HepG2 (cell line): ENCODE measurements around the gene ANO2. TPM values are rescaled to one million over a fixed set of nuclear protein-coding genes. Genes with fewer than 3 reads are reported as not detected.

ENCODE experiments used
- ATAC-seq: fragments of 200-7000 bp; cut with Tn5 transposase; 3 replicates; pipeline ENCODE4 v1.9.1; 2020; ENCODE audit warnings: mild to moderate bottlenecking, moderate library complexity
- BruUV-seq: library from RNA; stranded (reverse); fragments of 400-500 nt; replicated peaks from 2 replicates; lab custom pipeline; 2021; lab: Mats Ljungman, UMichigan
- CTCF ChIA-PET: fragments of 300-600 bp; formaldehyde crosslinking; extraction: SDS; loops from one replicate; lab custom pipeline; 2021; ENCODE audit warnings: low total read pairs, inconsistent platforms, low intra/inter-chr PET ratio; lab: Yijun Ruan, JAX
- POLR2A ChIA-PET: fragments of 350-600 bp; sonication (Branson Sonifier 250); formaldehyde crosslinking; loops from one replicate; lab custom pipeline; 2020; ENCODE audit warnings: antibody characterized with exemption, inconsistent platforms; lab: Yijun Ruan, JAX
- DNase-seq: peaks from one replicate; pipeline ENCODE4 v3.0.0-alpha.2; 2015; ENCODE audit warnings: low spot score
- FAIRE-seq: peaks from 3 replicates; lab custom pipeline; 2011; peaks lifted over from hg19 to GRCh38; lab: Jason Lieb, UNC
- H2AFZ ChIP-seq: one replicate; pipeline ENCODE4 v1.6.1; 2011; ENCODE audit warnings: low read length, inconsistent platforms
- H3K27ac ChIP-seq: fragments of 300-600 bp; 3 replicates; pipeline ENCODE4 v1.8.0; 2011; ENCODE audit warnings: mixed run types, mild to moderate bottlenecking, mixed read lengths, low read length, inconsistent platforms; ENCODE audit not compliant: insufficient read depth; ENCODE audit errors: extremely low read length
- H3K27me3 ChIP-seq, 2 experiments: fragments of 200-600 bp in 1 of 2; 2 replicates in 1 of 2; 3 replicates in 1 of 2; pipeline versions ENCODE4 v1.6.0 to v1.8.0; 2011; ENCODE audit warnings: low read length in 2 of 2, mild to moderate bottlenecking in 2 of 2, moderate library complexity in 2 of 2, inconsistent platforms in 1 of 2; ENCODE audit not compliant: insufficient read depth in 2 of 2, control insufficient read depth in 1 of 2
- H3K36me3 ChIP-seq, 2 experiments: fragments of 200-600 bp in 1 of 2; replicated peaks in 1 of 2; 2 replicates in 1 of 2; 3 replicates in 1 of 2; pipeline versions ENCODE4 v1.5.1 to v1.8.0; 2011; ENCODE audit warnings: low read length in 2 of 2, inconsistent platforms in 1 of 2; ENCODE audit not compliant: insufficient read depth in 2 of 2, control insufficient read depth in 1 of 2
- H3K4me1 ChIP-seq: 2 replicates; pipeline ENCODE4 v1.5.1; 2012; ENCODE audit warnings: low read length, inconsistent platforms; ENCODE audit not compliant: insufficient read depth
- H3K4me2 ChIP-seq: 2 replicates; pipeline ENCODE4 v1.6.0; 2011; ENCODE audit warnings: low read depth, low read length, inconsistent platforms
- H3K4me3 ChIP-seq, 3 experiments: fragments of 200-600 bp in 1 of 3; sonication (generic), shearing (Covaris generic) in 1 of 3; replicated peaks in 1 of 3; 2 replicates each; pipeline ENCODE4 v1.5.1; 2011 to 2016; ENCODE audit warnings: low read length in 3 of 3, inconsistent platforms in 2 of 3, low read depth in 2 of 3, mild to moderate bottlenecking in 2 of 3, control low read depth in 1 of 3, mixed read lengths in 1 of 3; ENCODE audit not compliant: insufficient read depth in 1 of 3
- H3K79me2 ChIP-seq: one replicate; pipeline ENCODE4 v1.6.1; 2011; ENCODE audit warnings: low read length, inconsistent platforms; ENCODE audit not compliant: insufficient read depth
- H3K9ac ChIP-seq: 2 replicates; pipeline ENCODE4 v1.6.0; 2011; ENCODE audit warnings: mild to moderate bottlenecking, low read depth, low read length, inconsistent platforms; ENCODE audit not compliant: insufficient read depth
- H3K9me3 ChIP-seq: 2 replicates; pipeline ENCODE4 v1.5.1; 2012; ENCODE audit warnings: mild to moderate bottlenecking, low read length
- H4K20me1 ChIP-seq: 2 replicates; pipeline ENCODE4 v1.6.0; 2011; ENCODE audit warnings: inconsistent platforms, mild to moderate bottlenecking, low read length, moderate library complexity; ENCODE audit not compliant: insufficient read depth
- ELF4 ChIP-seq: sonication (generic); formaldehyde crosslinking; IDR thresholded peaks from 2 replicates; pipeline ENCODE4 v1.5.0; 2020; ENCODE audit warnings: missing genetic modification reagents, mild to moderate bottlenecking, moderate library complexity, borderline replicate concordance
- GABPA ChIP-seq, 2 experiments: IDR thresholded peaks; 2 replicates each; pipeline ENCODE4 v1.6.1; 2011 to 2016; ENCODE audit warnings: low read depth in 2 of 2, low read length in 1 of 2, missing biosample characterization in 1 of 2, missing genetic modification characterization in 1 of 2
- MED8 ChIP-seq: sonication (generic); formaldehyde crosslinking; IDR thresholded peaks from 2 replicates; pipeline ENCODE4 v1.8.1; 2023; ENCODE audit warnings: mild to moderate bottlenecking, missing genetic modification reagents; ENCODE audit not compliant: insufficient replicate concordance
- NR2C2 ChIP-seq: sonication (generic); formaldehyde crosslinking; IDR thresholded peaks from 2 replicates; pipeline ENCODE4 v1.4.0; 2020; ENCODE audit warnings: missing genetic modification reagents, mild to moderate bottlenecking, moderate library complexity, borderline replicate concordance
- TEAD3 ChIP-seq: optimal IDR thresholded peaks from 2 replicates; pipeline ENCODE3; 2016; ENCODE audit warnings: borderline replicate concordance
- ZNF660 ChIP-seq: sonication (generic); formaldehyde crosslinking; IDR thresholded peaks from 2 replicates; pipeline ENCODE4 v1.5.1; 2020; ENCODE audit warnings: mild to moderate bottlenecking, low read depth, missing genetic modification reagents, borderline replicate concordance
- ZXDC ChIP-seq: sonication (generic); formaldehyde crosslinking; IDR thresholded peaks from 2 replicates; pipeline ENCODE4 v1.5.0; 2020; ENCODE audit warnings: mild to moderate bottlenecking, missing genetic modification reagents
- WGBS: methylation state at CpG from one replicate; pipeline ENCODE4 v1.1.6; 2017; ENCODE audit warnings: low lambda C conversion rate; 5-methylcytosine and 5-hydroxymethylcytosine counted together
- in situ Hi-C: cut with HindIII; loops from 2 replicates; pipeline ENCODE4 v1.10.0; 2017; ENCODE audit warnings: low pct_unique_long_range_greater_than_20kb; ENCODE audit not compliant: extremely low pct_ligation_motif_present
- intact Hi-C: fragments of 100-400 bp; cut with micrococcal nuclease; formaldehyde crosslinking; loops from one replicate; pipeline ENCODE4 v1.10.0; 2022; ENCODE audit not compliant: unreplicated experiment
- polyA plus RNA-seq, 8 experiments: library from polyadenylated mRNA; depleted of rRNA in 3 of 8; stranded (reverse) in 7 of 8; unstranded in 1 of 8; fragments of >200 nt; fragmentation: Illumina TruSeq in 4 of 8; extraction: Trizol in 4 of 8; gene quantifications; 2 replicates each; pipeline versions ENCODE4 v1.2.1 to v1.2.3, GENCODE V29; 2011 to 2016; ENCODE audit warnings: low read depth in 4 of 8, missing spikeins in 1 of 8, mixed read lengths in 1 of 8; ENCODE audit not compliant: insufficient read depth in 1 of 8
- total RNA-seq, 5 experiments: library from RNA; depleted of rRNA; stranded (reverse); fragments of >200 nt; fragmentation: Illumina TruSeq; extraction: Trizol; gene quantifications; 2 replicates each; pipeline ENCODE4 v1.2.3, GENCODE V29; 2016; ENCODE audit warnings: low read depth in 1 of 5
- TF ChIP-seq, protein P1 (sequence below): IDR thresholded peaks from 2 replicates; pipeline ENCODE4 v1.6.1; 2016; ENCODE audit warnings: low read depth
- TF ChIP-seq, protein P2 (sequence below): sonication (generic); formaldehyde crosslinking; IDR thresholded peaks from 2 replicates; pipeline ENCODE4 v1.4.0; 2020; ENCODE audit warnings: missing genetic modification reagents

The ANO2 gene
- total and polyA plus RNA-seq, 2 of the 13 experiments (the other 11 are each of a cell fraction or from before 2014, with no cell fraction given): 0.18 TPM; not detected in 1

- Histone ChIP-seq H3K27me3 (no peaks in the 10 kb centered on the region), H3K9ac (no peak overlapping the region), H3K4me1 (no peaks in the 10 kb centered on the region), H3K27ac (no peak overlapping the region), H3K4me2 (no peak overlapping the region)
- ATAC-seq: no peak
- intact Hi-C loops: no loop called here
- TF ChIP-seq, protein P1, sequence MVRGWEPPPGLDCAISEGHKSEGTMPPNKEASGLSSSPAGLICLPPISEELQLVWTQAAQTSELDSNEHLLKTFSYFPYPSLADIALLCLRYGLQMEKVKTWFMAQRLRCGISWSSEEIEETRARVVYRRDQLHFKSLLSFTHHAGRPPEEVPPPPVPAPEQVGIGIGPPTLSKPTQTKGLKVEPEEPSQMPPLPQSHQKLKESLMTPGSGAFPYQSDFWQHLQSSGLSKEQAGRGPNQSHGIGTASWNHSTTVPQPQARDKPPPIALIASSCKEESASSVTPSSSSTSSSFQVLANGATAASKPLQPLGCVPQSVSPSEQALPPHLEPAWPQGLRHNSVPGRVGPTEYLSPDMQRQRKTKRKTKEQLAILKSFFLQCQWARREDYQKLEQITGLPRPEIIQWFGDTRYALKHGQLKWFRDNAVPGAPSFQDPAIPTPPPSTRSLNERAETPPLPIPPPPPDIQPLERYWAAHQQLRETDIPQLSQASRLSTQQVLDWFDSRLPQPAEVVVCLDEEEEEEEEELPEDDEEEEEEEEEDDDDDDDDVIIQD (CRISPR knock-in tag): no peak
- no peak for TF ChIP-seq TEAD3 (CRISPR knock-in tag)
- no peak for TF ChIP-seq GABPA (IDR thresholded peaks at IDR 0.05; ENCODE audit: low read depth, low read length)
- TF ChIP-seq GABPA (CRISPR knock-in tag; IDR thresholded peaks at IDR 0.05; ENCODE audit: low read depth): no peak
- no peak for TF ChIP-seq ZNF660
- TF ChIP-seq MED8 (CRISPR knock-in tag): no peak
- TF ChIP-seq, protein P2, sequence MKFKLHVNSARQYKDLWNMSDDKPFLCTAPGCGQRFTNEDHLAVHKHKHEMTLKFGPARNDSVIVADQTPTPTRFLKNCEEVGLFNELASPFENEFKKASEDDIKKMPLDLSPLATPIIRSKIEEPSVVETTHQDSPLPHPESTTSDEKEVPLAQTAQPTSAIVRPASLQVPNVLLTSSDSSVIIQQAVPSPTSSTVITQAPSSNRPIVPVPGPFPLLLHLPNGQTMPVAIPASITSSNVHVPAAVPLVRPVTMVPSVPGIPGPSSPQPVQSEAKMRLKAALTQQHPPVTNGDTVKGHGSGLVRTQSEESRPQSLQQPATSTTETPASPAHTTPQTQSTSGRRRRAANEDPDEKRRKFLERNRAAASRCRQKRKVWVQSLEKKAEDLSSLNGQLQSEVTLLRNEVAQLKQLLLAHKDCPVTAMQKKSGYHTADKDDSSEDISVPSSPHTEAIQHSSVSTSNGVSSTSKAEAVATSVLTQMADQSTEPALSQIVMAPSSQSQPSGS (CRISPR knock-in tag): no peak
- TF ChIP-seq NR2C2 (CRISPR knock-in tag): no peak
- TF ChIP-seq ELF4 (CRISPR knock-in tag): no peak
- TF ChIP-seq ZXDC (CRISPR knock-in tag): no peak
- TF ChIP-seq, all 625 proteins: peak for 0
- BruUV-seq: no TSS peak
- Histone ChIP-seq H3K9me3 (no peaks in the 10 kb centered on the region; the same call in 1 of the 2 replicates), H4K20me1 (no peaks in the 10 kb centered on the region), H2AFZ (no peak overlapping the region), H3K4me3 (no peak overlapping the region), H3K36me3 (no peaks in the 10 kb centered on the region), H3K79me2 (no peaks in the 10 kb centered on the region)
- DNase-seq: no peak
- in situ Hi-C loops: no loop called here
- ChIA-PET POLR2A (no interaction called here), CTCF (no interaction called here)
- 2% methylated on average over 6 of the region's 6 CpGs for WGBS
- FAIRE-seq: no peak
Measured at GRCh38 chr12:5546616-5547015, 398.4 kb downstream of the ANO2 start.
